Mononuclear cell (primary cell): ENCODE measurements around the gene TRHDE. TPM values are rescaled to one million over a fixed set of nuclear protein-coding genes. Genes with fewer than 3 reads are reported as not detected.

Experiments used
- H3K27me3 ChIP-seq: 2 replicates; pipeline ENCODE4 v1.6.0; 2011; ENCODE audit warnings: low read length, control low read depth; ENCODE audit not compliant: insufficient read depth
- H3K4me1 ChIP-seq: 2 replicates; pipeline ENCODE4 v1.5.1; 2011; ENCODE audit warnings: mild to moderate bottlenecking, low read length, control low read depth; ENCODE audit not compliant: insufficient read depth
- H3K4me3 ChIP-seq: 2 replicates; pipeline ENCODE4 v1.5.1; 2011; ENCODE audit warnings: mild to moderate bottlenecking, low read length, moderate library complexity
- H3K9me3 ChIP-seq: 2 replicates; pipeline ENCODE4 v1.5.1; 2011; ENCODE audit warnings: low read depth, mild to moderate bottlenecking, control low read depth, low read length
- total RNA-seq: library from RNA; depleted of rRNA; stranded (reverse); fragments of >200 nt; gene quantifications from one replicate; pipeline ENCODE4 v1.2.3, GENCODE V29; 2012

The TRHDE gene, protein sequence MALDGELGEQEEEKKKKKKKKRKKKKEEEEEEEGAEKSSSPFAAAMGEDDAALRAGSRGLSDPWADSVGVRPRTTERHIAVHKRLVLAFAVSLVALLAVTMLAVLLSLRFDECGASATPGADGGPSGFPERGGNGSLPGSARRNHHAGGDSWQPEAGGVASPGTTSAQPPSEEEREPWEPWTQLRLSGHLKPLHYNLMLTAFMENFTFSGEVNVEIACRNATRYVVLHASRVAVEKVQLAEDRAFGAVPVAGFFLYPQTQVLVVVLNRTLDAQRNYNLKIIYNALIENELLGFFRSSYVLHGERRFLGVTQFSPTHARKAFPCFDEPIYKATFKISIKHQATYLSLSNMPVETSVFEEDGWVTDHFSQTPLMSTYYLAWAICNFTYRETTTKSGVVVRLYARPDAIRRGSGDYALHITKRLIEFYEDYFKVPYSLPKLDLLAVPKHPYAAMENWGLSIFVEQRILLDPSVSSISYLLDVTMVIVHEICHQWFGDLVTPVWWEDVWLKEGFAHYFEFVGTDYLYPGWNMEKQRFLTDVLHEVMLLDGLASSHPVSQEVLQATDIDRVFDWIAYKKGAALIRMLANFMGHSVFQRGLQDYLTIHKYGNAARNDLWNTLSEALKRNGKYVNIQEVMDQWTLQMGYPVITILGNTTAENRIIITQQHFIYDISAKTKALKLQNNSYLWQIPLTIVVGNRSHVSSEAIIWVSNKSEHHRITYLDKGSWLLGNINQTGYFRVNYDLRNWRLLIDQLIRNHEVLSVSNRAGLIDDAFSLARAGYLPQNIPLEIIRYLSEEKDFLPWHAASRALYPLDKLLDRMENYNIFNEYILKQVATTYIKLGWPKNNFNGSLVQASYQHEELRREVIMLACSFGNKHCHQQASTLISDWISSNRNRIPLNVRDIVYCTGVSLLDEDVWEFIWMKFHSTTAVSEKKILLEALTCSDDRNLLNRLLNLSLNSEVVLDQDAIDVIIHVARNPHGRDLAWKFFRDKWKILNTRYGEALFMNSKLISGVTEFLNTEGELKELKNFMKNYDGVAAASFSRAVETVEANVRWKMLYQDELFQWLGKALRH
- 0.21 TPM for total RNA-seq

GRCh38 chr12:72272091-72272661 lies at the start of gene TRHDE:
TRHDE (plus strand) TSS chr12:72272370; CDS start chr12:72272644, 274 bp downstream.
- H3K9me3 ChIP-seq: no peaks in the 10 kb centered on the region
- H3K4me3 ChIP-seq: no peak within 1 kb of the TSS
- peaks cover 64% of the 10 kb centered on the region for H3K27me3 ChIP-seq
- H3K4me1 ChIP-seq: peaks cover 14% of the 10 kb centered on the region

DNA sequence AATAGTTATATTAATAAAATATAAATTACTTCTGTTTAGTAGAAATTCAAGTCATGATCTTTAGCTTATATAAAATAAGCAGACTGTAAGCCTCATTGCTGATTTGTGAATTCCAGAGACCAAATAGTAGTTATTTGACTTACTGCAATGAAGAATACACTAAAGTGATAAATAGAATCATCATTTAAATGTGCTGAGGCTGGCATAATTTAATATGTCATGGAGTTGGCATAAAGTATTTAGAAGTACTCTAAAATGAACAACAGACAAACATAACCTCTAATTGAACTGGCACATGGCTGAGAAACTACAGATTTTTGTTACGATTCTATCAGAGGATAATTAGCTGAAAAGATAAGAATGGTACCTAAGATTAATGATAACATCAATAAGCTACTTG lies 45.7 kb upstream of the TRHDE start:
- Histone ChIP-seq H3K4me1 (no peaks in the 10 kb centered on the region), H3K27me3 (no peaks in the 10 kb centered on the region), H3K4me3 (no peak overlapping the region), H3K9me3 (no peaks in the 10 kb centered on the region)

- H3K9me3 ChIP-seq: no peaks in the 10 kb centered on the region
- no peak overlapping the region for H3K4me3 ChIP-seq
- H3K4me1 ChIP-seq: no peaks in the 10 kb centered on the region
- H3K27me3 ChIP-seq: no peaks in the 10 kb centered on the region
Observed at GRCh38 chr12:72228424-72228823, 43.7 kb upstream of the TRHDE start.

- H3K4me3 ChIP-seq: no peak overlapping the region
- no peaks in the 10 kb centered on the region for H3K27me3 ChIP-seq
- H3K9me3 ChIP-seq: no peaks in the 10 kb centered on the region
- no peaks in the 10 kb centered on the region for H3K4me1 ChIP-seq
Observed at GRCh38 chr12:72230589-72230988, 41.6 kb upstream of the TRHDE start.

GRCh38 chr12:72234886-72235285 lies 37.3 kb upstream of the TRHDE start:
- H3K27me3 ChIP-seq: no peaks in the 10 kb centered on the region
- no peak overlapping the region for H3K4me3 ChIP-seq
- no peaks in the 10 kb centered on the region for H3K4me1 ChIP-seq
- no peaks in the 10 kb centered on the region for H3K9me3 ChIP-seq

GRCh38 chr12:72236071-72236705 lies 36.0 kb upstream of the TRHDE start:
- no peaks in the 10 kb centered on the region for H3K9me3 ChIP-seq
- no peaks in the 10 kb centered on the region for H3K4me1 ChIP-seq
- H3K27me3 ChIP-seq: no peaks in the 10 kb centered on the region
- no peak overlapping the region for H3K4me3 ChIP-seq

GRCh38 chr12:72241552-72241951 lies 30.6 kb upstream of the TRHDE start:
- Histone ChIP-seq H3K4me3 (no peak overlapping the region), H3K9me3 (no peaks in the 10 kb centered on the region), H3K27me3 (no peaks in the 10 kb centered on the region), H3K4me1 (no peaks in the 10 kb centered on the region)

GRCh38 chr12:72242946-72243345 lies 29.2 kb upstream of the TRHDE start:
- Histone ChIP-seq H3K9me3 (no peaks in the 10 kb centered on the region), H3K27me3 (no peaks in the 10 kb centered on the region), H3K4me1 (no peaks in the 10 kb centered on the region), H3K4me3 (no peak overlapping the region)

GRCh38 chr12:72246370-72246769 lies 25.8 kb upstream of the TRHDE start:
- H3K4me3 ChIP-seq: no peak overlapping the region
- peaks cover 4% of the 10 kb centered on the region for H3K9me3 ChIP-seq
- H3K4me1 ChIP-seq: no peaks in the 10 kb centered on the region
- no peaks in the 10 kb centered on the region for H3K27me3 ChIP-seq

GRCh38 chr12:72250346-72250745 lies 21.8 kb upstream of the TRHDE start:
- no peak overlapping the region for H3K4me3 ChIP-seq
- H3K9me3 ChIP-seq: peaks cover 5% of the 10 kb centered on the region
- no peaks in the 10 kb centered on the region for H3K4me1 ChIP-seq
- no peaks in the 10 kb centered on the region for H3K27me3 ChIP-seq

DNA sequence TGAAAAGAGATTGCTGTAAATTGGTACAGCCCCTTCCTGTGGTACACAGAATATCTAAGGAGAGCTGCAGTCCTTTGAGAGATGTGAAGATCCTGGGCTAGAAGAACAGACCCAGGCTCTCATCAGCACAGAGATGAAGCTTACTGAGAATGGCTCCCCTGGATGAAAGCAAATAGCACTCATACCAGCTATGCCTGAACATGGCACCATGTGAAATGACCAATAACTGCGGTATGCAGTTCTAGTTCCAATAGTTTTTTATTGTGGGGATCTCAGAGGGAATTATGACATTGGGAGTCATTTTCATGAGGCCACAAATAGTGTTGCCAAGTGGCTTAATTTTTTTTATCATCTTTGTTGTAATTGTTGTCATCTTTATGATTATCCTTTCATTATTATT lies 15.4 kb upstream of the TRHDE start:
- H3K27me3 ChIP-seq: no peaks in the 10 kb centered on the region
- H3K4me1 ChIP-seq: no peaks in the 10 kb centered on the region
- no peaks in the 10 kb centered on the region for H3K9me3 ChIP-seq
- no peak overlapping the region for H3K4me3 ChIP-seq

- Histone ChIP-seq H3K4me1 (no peaks in the 10 kb centered on the region), H3K4me3 (no peak overlapping the region)
Observed at GRCh38 chr12:72261885-72262284, 10.3 kb upstream of the TRHDE start.

DNA sequence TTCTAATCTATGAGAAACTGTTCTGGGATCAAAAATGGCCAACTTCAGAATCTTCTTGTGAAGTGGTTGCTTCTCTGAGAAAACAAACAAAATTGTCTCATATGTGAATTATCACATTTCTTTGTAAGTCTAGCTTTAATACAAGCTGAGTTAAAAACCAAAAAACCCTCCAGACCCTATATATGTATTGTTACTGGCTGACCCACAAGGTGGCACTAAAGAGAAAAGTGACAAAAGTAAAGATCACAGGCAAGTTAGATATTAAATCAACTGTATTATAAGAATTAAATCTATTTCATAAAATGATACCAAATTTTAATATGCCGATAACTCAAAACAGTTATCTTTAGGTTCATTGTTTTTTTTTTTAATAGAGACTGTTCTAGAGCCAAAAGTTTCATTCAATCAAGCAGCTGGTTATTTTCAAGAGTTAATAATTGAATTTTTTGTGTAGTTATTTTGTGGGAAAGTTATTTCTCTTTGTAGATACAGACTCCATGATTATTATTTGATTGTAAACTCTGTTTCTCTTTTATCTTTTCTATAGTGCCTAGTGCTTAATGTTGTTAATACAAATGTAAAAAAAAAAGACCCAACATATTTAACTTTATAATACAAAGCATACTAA lies 7.5 kb upstream of the TRHDE start:
- no peaks in the 10 kb centered on the region for H3K9me3 ChIP-seq
- H3K27me3 ChIP-seq: peaks cover 17% of the 10 kb centered on the region
- H3K4me3 ChIP-seq: no peak overlapping the region
- H3K4me1 ChIP-seq: no peaks in the 10 kb centered on the region

More at GRCh38 chr12:72261885-72262284, 10.3 kb upstream of the TRHDE start:
- Histone ChIP-seq H3K9me3 (no peaks in the 10 kb centered on the region), H3K27me3 (no peaks in the 10 kb centered on the region)

GRCh38 chr12:72267974-72268373 lies 4.2 kb upstream of the TRHDE start:
- H3K27me3 ChIP-seq: peaks cover 47% of the 10 kb centered on the region
- H3K4me3 ChIP-seq: no peak overlapping the region
- H3K4me1 ChIP-seq: peaks cover 4% of the 10 kb centered on the region
- no peaks in the 10 kb centered on the region for H3K9me3 ChIP-seq
